ENCODE results near the gene FCRLB.
"Not testable (repeated sequence)": the region's sequence is repeated elsewhere in the genome, so short reads cannot be mapped to it uniquely, and the experiment has no call there.

FCRLB gene, protein sequence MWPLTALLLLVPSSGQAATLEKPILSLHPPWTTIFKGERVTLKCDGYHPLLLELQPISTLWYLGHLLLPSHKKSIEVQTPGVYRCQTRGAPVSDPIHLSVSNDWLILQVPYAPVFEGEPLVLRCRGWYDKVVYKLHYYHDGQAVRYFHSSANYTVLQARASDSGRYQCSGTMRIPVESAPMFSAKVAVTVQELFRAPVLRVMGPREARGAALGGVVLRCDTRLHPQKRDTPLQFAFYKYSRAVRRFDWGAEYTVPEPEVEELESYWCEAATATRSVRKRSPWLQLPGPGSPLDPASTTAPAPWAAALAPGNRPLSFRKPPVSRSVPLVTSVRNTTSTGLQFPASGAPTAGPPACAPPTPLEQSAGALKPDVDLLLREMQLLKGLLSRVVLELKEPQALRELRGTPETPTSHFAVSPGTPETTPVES

DNA sequence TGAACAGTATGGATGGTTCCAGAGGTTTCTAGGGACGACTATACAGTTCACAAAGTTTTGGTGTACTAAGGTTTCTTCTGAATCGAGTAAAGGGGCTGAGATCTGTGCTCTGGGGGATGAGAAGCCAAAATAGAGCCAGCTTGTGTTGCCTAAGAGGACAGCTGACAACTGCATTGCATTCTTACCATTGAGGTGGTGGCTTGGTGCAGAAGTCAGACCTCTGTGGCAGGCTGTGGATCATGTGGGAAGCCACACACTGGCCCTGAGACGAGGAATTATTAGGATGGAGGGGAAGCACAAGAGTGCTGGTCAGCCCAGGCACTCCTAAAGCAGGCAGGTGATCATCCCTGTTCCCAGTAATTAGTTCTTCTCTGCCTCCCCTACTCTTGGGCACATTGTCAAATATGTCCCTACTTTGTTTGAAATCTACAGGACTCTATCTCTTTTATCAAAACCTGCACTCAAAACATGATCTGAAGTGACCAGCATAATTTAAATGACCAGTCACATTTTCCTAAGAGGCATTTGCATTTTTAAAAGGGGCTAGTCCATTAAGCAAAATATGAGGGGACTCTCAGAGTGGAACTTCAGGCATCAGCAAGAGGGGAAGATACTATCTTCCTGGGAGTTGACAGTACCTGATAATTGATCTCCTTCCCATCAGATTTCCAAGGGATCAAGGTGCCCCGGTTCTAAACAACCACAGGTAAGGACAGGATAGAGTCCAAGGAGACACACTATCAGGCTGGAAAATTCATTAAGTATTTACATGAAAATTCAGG lies at the start of gene FCRLB:
FCRLB (plus strand) TSS at position 589 of the 782 bp plus-strand sequence. CDS start 1,129 bp downstream, outside the sequence.
- DNase-seq: no peak

DNA sequence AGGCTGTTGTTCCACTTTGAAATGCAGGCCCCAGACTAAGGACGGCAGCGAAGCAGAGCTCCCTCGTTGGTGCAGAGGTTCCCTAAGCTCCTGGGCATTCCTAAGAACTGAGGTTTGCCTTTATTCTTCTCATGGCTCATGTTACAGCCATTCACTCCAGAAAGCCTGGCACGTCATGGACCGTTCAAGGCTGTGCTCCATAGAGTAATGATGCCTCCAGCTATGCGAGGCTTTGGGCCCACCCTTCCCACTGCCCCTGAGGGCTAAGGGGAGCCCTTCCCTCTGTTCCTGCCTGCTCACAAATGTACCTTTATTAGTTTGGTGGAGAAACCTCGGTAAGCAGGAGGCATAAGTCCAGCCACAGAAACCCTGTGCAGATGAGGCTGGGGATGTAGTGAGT lies 47.9 kb upstream of the FCRLB start:
- not testable (repeated sequence) for DNase-seq

DNA sequence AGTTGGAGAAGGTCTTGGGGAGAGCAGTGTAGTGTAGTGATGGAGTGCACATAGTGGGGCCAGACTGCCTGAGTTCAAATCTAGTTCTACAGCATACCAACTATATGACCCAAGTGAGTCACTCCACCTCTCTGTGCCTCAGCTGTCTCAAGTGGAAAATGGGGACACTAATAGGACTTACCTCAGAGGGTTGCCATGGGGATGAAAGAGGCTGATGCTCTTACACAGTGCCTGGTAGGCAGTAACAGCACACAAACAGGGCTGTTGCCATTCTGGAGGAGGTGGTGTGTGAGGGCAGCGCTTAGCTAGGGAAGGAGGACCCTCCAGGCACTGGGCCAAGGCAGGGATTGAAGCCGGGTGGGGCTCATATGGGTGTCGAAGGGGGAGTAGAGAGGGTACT lies 46.9 kb upstream of the FCRLB start:
- DNase-seq: not testable (repeated sequence)

DNA sequence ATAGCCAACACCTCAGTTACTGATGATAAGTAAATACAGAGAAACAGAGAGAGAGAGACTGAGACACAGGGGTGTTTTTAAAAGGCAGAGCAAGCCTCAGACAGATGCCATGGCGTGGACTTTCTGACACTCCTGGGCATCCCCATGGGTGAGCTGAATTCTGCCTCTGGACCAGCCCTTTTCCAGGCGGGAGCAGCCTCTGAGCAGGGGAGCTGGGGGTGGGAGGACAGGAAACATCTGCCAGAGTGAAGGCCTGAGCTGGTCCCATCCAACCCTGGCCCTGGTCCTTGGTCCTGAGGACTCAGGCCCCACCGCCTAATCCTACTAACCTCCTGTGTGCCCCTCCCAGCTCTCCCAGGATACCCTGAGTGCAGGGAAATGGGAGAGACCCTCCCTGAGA lies 46.4 kb upstream of the FCRLB start:
- DNase-seq: not testable (repeated sequence)

DNA sequence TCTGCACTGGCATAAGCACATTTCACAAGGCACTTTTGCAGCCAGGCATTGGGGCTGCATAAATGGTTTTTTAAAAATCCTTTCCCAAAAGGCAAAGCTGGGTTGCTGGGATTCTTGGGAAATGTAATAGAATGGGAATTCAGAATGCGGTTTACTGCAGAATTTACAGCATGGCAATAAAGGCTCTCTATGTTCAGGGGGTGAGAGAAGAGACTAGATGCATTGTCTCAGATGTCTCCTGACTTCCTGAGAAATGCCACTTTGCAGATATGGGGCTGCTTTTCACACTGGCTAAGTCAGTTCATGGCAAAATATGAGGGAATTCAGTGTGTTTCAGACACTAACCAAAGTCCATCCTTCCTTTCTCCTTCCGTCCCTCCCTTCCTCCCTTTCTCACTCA lies 44.9 kb upstream of the FCRLB start:
- peak in 1 of 51 donors; percentile 11 for DNase-seq

DNA sequence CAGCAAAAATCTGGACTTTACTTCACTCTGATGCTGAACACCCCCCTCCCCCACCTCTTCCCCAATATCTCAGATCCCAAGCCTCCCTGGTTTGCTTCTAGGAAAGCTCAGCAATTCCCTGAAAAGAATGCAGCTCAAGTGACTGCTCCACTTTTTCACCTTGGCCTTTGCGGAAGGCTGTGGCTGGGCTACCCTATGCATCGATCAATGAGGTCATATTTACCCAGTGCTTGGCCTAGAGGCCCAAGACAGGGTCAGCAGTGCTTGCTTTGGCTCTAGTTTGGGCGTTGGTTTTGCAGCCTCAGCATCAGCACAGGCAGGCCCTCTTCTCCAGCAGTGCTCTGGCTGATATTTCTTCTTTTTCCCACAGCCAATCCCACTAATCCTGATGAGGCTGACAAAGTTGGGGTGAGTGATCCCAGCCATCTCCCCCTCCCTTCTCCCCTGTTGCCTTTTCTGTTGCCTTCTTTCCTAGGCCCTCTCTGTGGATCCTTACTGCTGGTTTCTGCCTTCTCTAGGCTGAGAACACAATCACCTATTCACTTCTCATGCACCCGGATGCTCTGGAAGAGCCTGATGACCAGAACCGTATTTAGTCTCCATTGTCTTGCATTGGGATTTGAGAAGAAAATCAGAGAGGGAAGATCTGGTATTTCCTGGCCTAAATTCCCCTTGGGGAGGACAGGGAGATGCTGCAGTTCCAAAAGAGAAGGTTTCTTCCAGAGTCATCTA lies 44.2 kb upstream of the FCRLB start:
- no peak for DNase-seq

DNA sequence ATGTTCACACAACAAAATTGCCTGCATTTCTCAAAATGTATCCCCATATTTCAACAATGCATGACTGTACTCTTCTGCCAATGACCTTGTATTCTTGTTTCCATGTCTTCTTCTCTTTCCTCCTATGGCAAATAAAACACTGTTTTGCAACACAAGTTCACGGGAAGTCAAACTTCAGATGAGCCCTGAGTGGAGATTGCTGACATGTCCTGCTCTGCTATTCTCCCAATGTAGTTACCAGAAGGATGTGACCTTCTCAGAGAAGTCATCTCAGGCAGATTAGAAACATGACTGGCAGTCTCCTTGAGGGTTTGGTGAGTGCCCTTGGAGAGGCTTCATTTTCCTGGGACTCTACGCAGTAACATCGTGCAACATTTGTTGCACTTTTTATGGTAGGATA lies 42.8 kb upstream of the FCRLB start:
- DNase-seq: no peak

DNA sequence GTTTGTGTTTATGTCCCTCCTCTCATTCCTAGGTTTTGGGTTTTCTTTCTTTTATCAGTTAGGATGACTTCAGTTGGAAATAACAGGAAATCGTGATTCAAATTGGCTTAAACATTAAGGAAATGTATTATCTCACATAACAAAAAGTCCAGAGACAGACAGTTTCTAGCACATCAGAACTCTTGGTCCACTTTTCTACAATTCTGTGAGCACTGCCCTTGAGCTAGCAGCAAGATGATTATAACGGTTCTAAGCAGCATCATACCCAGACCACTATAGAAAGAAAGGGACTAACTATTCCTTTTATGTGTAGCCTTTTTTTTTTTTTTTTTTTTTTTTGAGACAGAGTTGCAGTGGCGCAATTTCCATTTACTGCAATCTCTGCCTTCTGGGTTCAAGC lies 39.5 kb upstream of the FCRLB start:
- no peak for DNase-seq

DNA sequence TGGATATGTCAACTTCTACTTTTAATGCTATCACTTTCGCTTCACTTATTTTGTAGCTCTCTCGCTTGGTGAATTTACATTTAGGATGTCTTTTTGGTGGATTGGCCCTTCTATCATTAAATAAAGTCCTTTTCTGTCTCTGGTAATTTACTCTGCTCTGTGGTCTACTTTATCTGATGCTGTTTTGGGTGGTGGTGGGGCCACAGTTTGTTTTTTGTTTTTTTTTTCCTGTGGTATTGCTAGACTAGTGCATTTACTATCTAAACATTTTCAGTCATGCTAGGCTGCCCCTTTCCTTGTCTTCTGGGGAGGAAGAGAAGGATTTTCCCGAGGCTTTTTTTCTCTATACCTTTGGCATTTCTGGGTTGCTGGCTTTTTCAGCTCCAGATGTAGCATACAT lies 32.4 kb upstream of the FCRLB start:
- no peak for DNase-seq

DNA sequence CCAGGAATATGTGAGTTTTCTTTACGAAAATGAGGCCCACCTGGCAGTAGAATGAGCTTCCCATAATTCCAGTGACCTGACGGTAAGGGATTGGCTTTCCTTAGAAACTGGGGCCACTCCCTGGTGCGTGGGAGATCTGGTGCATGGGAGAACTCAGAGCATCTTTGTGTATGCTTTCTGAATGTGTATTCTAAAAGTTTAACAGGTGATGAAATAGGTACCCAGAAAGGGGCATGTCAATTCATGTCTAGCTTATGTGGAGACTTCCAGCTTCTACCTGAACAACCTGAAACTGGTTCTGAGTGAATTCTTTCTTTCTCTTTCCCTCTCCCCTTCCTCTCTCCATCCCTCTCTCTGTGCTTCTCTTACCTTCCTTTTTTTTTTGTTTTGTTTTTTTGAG lies 29.5 kb upstream of the FCRLB start:
- DNase-seq: no peak

DNA sequence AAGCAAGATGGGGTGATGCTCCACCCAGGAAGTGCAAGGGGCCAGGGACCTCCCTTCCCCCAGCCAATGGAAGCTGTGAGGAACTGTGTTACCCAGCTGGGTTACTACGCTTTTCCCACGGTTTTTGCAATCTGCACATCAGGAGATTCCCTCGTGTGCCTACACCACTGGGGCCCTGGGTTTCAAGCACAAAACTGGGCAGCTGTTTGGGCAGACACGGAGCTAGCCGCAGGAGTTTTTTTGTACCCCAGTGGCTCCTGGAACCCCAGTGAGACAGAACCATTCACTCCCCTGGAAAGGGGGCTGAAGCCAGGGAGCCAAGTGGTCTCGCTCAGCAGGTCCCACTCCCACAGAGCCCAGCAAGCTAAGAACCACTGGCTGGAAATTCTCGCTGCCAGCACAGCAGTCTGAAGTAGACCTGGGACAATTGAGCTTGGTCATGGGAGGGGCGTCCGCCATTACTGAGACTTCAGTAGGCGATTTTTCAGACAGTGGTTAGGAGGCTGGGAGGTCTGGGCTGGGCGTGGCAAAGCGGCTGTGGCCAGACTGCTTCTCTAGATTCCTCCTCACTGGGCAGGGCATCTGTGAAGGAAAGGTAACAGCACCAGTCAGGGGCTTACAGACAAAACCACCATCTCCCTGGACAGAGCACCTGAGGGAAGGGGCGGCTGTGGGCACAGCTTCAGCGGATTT lies 28.2 kb upstream of the FCRLB start:
- not testable (repeated sequence) for DNase-seq

DNA sequence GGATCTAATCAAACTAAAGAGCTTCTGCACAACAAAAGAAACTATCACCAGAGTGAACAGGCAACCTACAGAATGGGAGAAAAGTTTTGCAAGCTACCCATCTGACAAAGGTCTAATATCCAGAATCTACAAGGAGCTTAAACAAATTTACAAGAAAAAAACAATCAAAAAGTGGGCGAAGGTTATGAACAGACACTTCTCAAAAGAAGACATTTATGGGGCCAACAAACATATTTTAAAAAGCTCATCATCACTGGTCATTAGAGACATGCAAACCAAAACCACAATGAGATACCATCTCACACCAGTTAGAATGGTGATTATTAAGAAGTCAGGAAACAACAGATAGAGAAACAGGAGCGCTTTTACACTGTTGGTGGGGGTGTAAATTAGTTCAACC lies 23.0 kb upstream of the FCRLB start:
- DNase-seq: not testable (repeated sequence)

DNA sequence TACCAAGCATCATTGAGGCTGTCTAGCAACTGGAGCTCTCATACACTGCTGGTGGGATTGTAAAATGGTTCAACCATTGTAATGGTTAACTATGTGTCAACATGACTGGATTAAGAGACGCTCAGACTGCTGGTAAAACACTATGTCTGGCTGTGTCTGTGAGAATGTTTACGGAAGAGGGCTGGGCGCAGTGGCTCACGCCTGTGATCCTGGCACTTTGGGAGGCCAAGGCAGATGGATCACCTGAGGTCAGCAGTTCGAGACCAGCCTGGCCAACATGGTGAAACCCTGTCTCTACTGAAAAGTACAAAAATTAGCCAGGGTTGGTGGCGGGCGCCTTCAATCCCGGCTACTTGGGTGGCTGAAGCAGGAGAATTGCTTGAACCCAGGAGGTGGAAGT lies 19.1 kb upstream of the FCRLB start:
- DNase-seq: no peak

DNA sequence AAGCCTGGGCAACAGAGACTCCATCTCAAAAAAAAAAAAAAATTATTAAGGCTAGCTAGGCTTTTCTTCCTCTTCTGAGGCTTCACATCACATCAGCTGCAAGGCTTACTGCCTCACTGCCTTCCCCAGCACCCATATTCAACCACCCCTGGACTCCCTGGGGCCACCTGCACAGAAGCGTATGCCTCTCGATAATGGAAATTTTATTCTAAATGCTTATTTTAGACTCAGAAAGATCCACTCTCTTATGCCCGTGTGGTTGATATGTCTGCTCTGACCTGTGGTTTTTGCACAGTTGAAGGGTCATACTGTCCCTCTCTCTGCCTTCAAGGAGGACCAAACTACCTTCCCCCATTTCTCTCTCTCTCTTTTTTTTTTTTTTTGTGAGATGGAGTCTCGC lies 15.8 kb upstream of the FCRLB start:
- DNase-seq: no peak

DNA sequence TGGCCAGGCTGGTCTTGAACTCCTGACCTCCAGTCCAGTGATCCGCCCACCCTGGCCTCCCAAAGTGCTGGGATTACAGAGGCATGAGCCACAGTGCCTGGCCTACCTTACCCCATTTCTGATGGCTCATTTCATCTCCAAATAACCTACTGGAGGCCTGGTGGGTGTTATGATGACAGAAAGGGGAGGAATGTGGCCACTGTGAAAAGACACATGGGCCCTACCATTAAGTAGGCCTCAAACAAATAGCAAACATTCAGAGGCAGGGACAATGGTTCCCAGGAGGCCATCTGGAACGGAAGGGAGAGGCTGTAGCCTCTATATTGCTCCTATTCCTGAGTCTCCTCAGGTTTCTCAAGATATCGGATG lies 15.2 kb upstream of the FCRLB start:
- no peak for DNase-seq

DNA sequence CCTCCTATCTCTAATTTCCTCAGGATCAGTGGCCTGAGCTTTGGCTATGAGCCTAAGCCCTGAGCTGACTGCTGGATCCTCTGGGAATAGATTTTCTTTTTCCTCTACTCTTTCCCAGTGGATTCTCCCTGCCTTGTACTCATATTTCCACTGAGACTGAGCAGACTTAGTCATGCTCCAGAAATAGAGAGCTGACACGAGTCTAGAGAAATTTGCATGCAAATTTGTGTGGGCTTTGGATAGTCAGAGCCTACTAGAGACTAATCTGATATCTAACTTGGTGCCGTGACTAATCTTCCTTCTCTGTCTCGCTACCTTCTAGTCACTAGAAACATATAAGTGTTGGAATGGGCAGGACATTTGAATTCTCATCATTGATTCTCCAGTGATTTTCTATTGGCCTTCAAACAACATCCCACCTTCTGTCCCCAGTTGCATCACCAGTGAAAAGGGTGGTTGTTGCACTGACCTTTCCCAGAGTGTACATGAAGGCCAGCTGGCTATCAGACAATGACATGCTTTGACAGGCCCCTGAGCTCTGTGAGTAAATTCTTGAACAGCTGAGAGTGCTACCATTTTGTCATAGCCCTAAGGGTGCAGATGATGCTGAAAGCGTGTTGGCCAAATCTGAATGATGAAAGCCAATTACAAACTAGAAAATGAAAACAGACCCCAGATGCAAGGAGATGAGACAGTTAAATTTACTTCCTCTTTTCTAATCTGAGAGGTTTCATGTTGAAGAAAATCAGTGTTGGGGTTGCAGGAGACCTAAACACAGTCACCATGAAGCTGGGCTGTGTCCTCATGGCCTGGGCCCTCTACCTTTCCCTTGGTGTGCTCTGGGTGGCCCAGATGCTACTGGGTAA lies 14.6 kb upstream of the FCRLB start, which contains the start of gene FCRLA:
FCRLA (plus strand) TSS at position 748 of the 866 bp plus-strand sequence; CDS start at position 784, 36 bp downstream.
- peak in 3 of 51 donors; percentile 30 to 40 (median 35) for DNase-seq

DNA sequence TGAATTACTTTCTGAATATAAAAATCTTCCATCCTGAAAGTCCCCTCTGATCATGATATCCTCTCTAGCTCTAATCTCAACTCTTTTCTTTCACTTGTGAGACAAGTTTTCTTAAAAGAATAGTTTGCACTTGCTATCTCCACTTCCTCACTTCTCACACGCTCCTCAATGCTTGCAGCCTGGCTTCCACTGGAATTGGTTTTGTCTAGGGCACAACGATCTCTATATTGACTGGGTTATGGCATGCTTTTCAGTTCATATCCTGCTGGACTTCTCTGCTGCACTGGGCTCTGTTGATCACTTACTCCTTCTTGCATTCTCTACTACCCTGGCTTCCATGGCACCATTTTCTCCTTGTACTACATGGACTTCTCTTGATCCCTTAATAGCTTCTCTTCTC lies 13.8 kb upstream of the FCRLB start:
- no peak for DNase-seq

DNA sequence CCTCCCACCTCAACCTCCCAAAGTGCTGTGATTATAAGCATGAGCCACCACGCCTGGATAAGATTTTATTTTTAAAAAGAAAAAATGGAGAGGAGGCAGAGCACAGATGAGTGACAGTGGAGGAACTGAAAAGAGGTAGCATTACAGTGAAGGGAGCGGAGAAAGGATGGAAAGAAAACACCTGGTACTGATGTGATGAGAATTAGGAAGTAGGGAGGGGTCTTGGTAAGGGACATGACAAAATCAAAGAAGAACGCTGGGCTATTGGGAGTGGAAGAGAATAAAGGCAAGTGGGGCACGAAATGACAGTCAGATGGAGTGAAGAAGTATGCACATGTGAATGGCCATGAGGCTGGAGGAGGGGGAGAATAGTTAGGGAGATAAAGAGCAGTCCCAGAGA lies 12.0 kb upstream of the FCRLB start:
- DNase-seq: no peak

DNA sequence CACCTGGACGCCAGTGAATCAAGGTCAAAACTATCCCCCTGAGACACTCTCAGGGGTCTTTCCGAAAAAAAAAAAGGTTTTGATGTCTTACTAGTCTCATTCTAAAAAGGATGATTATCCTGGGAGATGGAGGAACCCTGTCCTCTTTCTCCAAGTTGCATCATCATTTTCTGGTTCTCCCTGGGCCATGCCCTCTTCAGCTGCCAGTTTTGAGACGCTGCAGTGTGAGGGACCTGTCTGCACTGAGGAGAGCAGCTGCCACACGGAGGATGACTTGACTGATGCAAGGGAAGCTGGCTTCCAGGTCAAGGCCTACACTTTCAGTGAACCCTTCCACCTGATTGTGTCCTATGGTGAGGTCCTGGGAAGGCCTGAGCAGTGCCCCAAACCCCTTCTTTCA lies 10.8 kb upstream of the FCRLB start:
- DNase-seq: no peak

DNA sequence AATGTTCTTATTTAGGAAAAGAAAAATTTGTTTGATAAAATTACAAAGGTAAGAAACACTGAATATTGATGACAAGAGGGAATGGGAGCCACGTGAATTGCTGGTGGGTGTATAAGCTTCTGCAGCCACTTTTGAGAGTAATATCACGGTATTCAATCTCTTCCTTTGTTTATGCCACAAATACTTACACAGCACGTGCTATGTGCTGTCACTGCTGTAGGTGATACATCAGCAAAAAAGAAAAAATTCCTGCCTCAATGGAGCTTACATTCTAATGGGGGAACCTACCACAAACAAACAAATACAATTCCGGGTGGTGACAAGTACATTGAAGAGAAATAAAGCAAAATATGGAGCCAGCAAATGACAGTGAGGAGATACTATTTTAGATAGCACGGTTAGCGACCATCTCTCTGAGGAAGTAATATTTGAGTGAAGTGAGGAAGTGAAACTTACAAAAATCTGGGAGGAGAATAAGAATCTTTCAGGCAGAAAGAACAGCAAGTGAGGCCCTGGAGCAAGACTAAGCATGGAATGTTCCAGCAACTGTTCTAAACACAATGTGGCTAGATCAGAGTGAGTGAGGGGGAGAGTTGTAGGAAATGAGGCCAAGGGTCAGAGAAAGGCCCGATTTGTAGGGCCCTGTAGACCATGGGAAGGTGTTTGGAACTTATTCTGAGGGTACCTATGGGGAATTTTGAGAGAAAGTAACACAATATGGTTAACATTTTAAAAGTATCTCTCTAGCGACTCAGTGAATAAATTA lies 2.6 kb upstream of the FCRLB start:
- DNase-seq: no peak

Data from hypothalamus (tissue), 51 donors.